Measurements from ENCODE around the gene SZT2. TPM values are rescaled to one million over a fixed set of nuclear protein-coding genes. Genes with fewer than 3 reads are reported as not detected.
A peak's percentile ranks its signal among the peaks of the same experiment; 100 is the strongest.

Gene SZT2
- total and polyA plus RNA-seq, 2 of the 4 experiments (the other 2 are of a cell fraction) = 9.5 to 14.3 TPM

DNA sequence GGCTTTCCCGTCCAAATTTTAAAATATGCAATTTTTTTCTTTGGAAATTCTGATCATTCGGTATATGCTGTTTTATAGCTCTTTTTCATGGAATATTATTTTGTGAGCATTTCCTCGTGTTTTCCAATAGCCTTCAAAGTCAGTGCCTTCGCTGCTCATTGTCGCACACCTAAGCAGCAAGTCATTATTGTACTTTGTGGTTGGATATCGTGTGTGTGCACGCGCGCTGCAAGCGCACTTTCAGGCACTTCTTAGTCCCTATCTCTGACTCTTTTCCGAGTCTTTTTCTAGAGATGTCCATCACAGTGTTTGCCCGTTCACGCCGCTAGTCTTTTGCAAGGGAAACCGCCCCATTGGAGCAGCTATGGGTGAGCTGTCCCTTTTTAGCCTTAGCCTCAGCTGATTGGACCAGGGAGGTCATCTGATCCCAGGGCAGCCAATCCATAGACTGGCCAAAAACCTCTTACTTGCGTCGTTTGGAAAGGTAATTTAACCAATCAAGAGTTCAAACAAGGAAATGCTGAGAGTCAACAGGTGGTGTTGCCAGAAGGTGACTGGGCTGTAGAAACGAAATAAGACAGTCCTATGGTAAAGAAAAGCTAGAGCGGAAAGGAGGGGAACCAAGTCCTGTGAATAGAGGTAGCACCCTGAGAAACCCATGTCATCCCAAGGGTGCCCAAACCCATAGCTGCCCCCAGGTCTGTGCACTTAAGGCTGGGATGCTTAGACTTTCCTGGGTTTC lies 64.7 kb downstream of the SZT2 start:
- Histone ChIP-seq H3K27ac (ENCODE audit: insufficient read depth, low read length) (peak overlapping the region; percentile 87), H3K56ac (ENCODE audit: extremely low read depth, insufficient read depth, low read length) (peak overlapping the region; percentile 87), H3K18ac (ENCODE audit: low read depth, low read length) (peak overlapping the region; percentile 88), H3K14ac (replicated peaks; ENCODE audit: low read depth, low read length) (peak overlapping the region; percentile 99), H3K36me3 (ENCODE audit: control insufficient read depth, insufficient read depth, low read length) (peaks cover 29% of the 10 kb centered on the region), H2AK5ac (ENCODE audit: low read depth, low read length) (peak overlapping the region; percentile 97), H3K9me3 (ENCODE audit: control insufficient read depth, insufficient read depth, low read length) (no peaks in the 10 kb centered on the region), H3K9me1 (ENCODE audit: insufficient read depth, low read length) (peaks cover 14% of the 10 kb centered on the region), H3K79me1 (ENCODE audit: low read depth in 1 of 2, low read length in 2 of 2) (peaks cover 10 to 47% of the 10 kb centered on the region in 2 experiments; a peak in 2 of 4 replicates), H3K23ac (ENCODE audit: low read depth, low read length) (peak overlapping the region; percentile 99), H2BK20ac (ENCODE audit: low read depth, low read length) (peak overlapping the region; percentile 75), H3K4me3 (ENCODE audit: insufficient read depth, low read depth, low read length) (peak overlapping the region; percentile 57), H3K4me2 (ENCODE audit: low read depth, low read length) (peak overlapping the region; percentile 92), H4K20me1 (ENCODE audit: insufficient read depth, low read length) (peaks cover 8% of the 10 kb centered on the region; the same call in 1 of the 2 replicates), H2BK15ac (ENCODE audit: low read depth, low read length) (peak overlapping the region; percentile 84; the same call in 2 of the 3 replicates), H3K27me3 (ENCODE audit: control insufficient read depth, insufficient read depth, low read length) (no peaks in the 10 kb centered on the region), H4K91ac (ENCODE audit: insufficient read depth, low read depth, low read length) (peak overlapping the region; percentile 76), H2BK5ac (ENCODE audit: low read depth, low read length, poor library complexity, severe bottlenecking) (peak overlapping the region; percentile 81), H3K4me1 (ENCODE audit: control insufficient read depth, insufficient read depth, low read length) (peaks cover 7% of the 10 kb centered on the region), H4K8ac (ENCODE audit: low read depth in 2 of 2, low read length in 2 of 2) (peak overlapping the region; percentile 38 to 99), H3K4ac (ENCODE audit: low read depth, low read length) (peak overlapping the region; percentile 98), H2BK120ac (ENCODE audit: low read depth, low read length) (peak overlapping the region; percentile 70), H2AFZ (replicated peaks; ENCODE audit: low read length, poor library complexity) (peak overlapping the region; percentile 88), H3K9ac (ENCODE audit: low read depth, low read length) (peak overlapping the region; percentile 88), H2AK9ac (replicated peaks; ENCODE audit: low read depth, low read length, poor library complexity) (peak overlapping the region; percentile 90), H4K5ac (ENCODE audit: low read depth, low read length) (peak overlapping the region; percentile 82)
- ChIA-PET POLR2A (ENCODE audit: unreplicated experiment) (interaction anchor here (0.6 kb wide), 1 partner anchor 509 kb away, joined by 3 read pairs; no protein-coding TSS in a partner anchor), CTCF (interaction anchor here (0.6 kb wide), 2 partner anchors 35 to 485 kb away, joined by 4 to 7 read pairs; no protein-coding TSS in a partner anchor)
- dilution Hi-C loops (cut with HindIII; ENCODE audit: low sequenced_read_pairs, unreplicated experiment) (no loop called here), in situ Hi-C loops (cut with MboI; ENCODE audit: low sequenced_read_pairs) (no loop called here), intact Hi-C loops (cut with micrococcal nuclease) (loop anchor here (5.0 kb wide), 1 partner anchor 73 kb away; no protein-coding TSS in a partner anchor)
- BruUV-seq (replicated peaks) = no TSS peak
- peak; percentile 81 for DNase-seq
- WGBS, 2 experiments (ENCODE audit: extremely low coverage in 2 of 2, insufficient read length in 1 of 2) = 2% methylated on average over 9 of the region's 19 CpGs; no CpG with 5 or more reads in 1 of the 2 experiments
- TF ChIP-seq, protein P1, sequence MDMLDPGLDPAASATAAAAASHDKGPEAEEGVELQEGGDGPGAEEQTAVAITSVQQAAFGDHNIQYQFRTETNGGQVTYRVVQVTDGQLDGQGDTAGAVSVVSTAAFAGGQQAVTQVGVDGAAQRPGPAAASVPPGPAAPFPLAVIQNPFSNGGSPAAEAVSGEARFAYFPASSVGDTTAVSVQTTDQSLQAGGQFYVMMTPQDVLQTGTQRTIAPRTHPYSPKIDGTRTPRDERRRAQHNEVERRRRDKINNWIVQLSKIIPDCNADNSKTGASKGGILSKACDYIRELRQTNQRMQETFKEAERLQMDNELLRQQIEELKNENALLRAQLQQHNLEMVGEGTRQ (IDR thresholded peaks at IDR 0.05; ENCODE audit: low read depth, low read length) = peak; percentile 90
- TF ChIP-seq RAD21 (IDR thresholded peaks at IDR 0.05; ENCODE audit: low read length) = no peak
- ATAC-seq (ENCODE audit: low read depth) = peak; percentile 59
